HG03060 (cell line): Measurements from ENCODE around the gene SND1.

ENCODE experiments used
- ATAC-seq: cut with Tn5 transposase; IDR thresholded peaks from one replicate; pipeline ENCODE4 v1.9.1; 2021; ENCODE audit warnings: low read depth, moderate number of reproducible peaks; ENCODE audit not compliant: unreplicated experiment

SND1 gene

DNA sequence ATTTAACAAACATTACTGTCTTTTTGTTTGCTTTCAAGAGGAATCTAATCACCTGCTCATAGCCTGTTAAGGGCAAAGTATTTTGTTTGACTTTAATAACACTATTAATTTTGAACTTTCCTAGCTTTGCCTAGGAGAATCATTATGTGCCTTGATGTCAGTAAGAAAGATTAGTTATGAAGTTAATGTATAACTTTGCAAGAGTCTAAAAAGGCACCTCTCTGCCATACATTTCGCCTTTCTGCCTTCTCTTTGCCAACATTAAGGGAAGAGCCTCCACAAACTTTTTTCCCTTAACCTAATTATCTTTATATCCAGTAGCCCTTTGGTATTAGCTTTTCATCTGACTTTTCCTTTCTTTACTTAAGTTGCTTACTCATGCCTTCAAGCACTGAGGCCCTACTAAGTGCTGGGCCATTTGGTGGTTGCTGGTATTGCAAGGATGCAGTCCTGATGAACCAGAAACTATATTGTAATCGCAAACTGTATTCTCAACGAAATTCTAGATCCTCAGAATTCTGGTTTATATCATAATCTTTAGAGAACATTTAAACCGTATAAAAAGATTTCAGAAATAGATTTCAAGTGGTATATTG, 108.5 kb downstream of the SND1 start:
- ATAC-seq: no peak

DNA sequence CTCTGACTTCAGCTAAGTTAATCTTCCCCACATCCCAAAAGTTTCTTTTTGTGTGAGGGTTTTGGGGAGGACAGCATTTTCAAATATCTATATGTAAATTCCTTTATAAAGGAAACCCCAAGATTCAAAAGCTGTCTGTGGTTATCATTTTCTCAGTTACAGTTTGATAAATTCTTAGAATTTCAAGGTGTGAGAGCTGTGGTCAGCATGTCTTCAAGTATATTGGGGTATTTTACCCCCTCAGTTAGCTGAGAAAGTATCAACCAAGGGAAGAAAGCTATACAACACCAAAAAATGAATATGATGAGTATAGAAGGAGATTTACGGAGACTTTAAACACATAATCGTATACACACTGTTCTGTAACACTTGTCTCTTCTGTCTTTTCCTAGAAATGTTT, 109.2 kb downstream of the SND1 start:
- ATAC-seq: no peak

GRCh38 chr7:127764681-127765080, 112.7 kb downstream of the SND1 start:
- no peak for ATAC-seq

DNA sequence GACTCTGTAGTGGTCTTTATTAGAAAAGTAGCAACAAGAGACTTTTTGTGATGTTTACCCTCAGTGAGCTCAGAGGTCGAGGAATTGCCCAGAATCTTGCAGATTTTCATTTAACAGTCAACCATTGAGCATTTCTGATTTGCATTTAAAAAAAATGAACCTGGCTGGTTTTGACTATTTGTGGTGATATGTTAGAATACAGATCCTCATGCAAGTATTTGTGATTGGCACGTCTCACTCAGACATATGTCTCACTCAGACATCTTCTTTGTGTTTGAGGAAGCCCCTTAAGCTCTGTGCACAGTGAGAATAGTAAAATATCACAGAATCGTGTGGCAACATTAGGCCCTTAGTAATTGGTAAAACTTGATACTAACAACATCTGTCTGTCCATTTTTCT, 113.2 kb downstream of the SND1 start:
- ATAC-seq: no peak

DNA sequence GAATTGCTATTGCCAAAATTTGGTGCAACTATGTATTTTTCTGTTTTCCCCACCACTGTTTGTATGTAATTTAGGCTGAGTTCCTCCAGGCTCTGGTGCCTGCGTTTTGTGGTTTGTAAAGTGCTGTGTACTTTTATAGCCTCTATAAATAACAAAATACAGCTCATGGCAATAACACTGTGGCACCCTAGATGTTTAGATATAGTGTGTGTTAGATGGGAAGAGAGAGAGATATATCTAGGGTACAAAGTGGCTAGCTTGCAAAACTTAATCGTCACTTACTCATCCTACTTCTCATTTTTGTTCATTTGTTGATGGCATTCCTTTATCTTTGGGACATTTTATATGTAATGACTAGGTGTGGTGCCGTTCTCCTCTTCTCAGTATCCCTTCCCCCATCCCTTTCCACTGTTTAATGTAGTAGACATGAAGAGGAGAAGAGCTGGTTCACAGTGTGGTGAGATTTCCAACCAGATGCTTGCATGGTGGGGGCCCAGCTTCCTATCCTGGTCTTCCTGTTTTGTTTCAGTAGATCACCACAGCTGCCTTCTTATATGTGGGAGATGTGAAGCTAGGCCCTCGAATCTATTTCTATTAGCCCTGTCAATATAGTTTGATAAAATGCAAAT, 115.0 kb downstream of the SND1 start:
- no peak for ATAC-seq

DNA sequence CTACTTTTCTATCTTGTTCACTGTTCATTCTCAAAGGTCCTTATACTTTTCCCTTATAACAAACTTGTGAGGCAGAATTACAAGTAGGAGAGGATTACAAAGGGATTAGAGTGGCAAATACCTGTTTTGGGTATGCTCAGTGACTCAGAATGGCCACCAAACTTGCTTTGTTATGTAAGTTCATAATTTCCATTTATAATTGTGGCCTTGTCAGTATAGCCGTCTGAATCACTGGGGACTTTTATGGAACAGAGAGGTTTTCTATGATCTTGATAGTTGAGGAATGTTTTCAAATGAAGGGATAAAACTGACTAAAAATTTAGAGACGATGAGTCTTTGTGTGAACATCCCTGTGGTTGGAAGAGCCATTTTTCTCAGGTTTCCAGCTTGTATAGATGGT, 116.2 kb downstream of the SND1 start:
- no peak for ATAC-seq

DNA sequence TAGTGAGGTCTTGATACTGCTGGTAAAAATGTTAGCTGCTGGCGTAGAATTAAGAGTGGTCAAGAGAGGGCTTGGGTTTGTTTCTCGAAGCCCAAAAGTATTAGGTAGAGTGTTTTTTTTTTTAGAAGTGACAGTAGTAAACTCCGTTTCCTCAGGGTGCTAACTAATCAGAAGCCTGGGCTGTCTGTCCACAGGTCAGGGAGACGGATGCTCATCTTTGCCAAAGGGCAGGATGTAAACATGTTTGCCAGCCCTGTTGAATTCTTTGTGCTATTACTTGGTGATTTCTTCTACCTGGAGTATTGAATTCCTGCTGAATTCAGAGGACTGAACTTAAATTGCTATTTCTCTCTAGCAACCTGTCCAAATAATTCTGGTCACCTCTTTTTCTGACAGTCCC, 117.1 kb downstream of the SND1 start:
- no peak for ATAC-seq

DNA sequence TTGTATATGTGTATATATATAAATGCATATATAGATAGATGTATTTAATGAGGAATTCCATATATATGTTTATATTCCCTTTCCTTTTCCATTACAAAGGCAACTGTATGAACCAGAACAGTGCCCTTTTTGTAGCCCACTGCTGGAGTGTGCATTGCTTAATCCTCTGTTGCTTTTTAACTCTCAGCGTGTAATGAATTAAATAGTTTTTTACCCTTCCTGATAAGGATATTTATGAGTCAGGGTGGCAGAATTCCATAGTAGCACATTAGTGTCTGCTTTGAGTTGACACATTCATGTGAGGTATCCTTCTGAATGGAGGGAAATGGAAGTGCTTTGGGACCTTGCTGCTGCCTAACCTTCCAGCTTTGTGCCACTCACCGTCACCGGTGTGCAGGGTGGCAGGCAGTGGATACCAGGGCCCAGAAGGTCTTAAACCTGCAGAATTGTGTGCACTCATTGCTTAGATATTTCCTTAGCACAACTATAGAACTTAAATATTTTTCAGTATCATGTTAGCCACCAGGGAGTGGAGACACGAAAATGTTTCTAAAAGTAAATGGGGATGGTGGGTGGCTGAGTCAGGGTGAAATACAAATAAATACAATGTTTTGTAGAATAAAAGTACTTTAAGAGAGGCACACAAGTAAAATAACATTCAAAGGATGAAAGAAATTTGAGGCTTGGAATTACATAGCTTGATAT, 117.9 kb downstream of the SND1 start:
- ATAC-seq: no peak

DNA sequence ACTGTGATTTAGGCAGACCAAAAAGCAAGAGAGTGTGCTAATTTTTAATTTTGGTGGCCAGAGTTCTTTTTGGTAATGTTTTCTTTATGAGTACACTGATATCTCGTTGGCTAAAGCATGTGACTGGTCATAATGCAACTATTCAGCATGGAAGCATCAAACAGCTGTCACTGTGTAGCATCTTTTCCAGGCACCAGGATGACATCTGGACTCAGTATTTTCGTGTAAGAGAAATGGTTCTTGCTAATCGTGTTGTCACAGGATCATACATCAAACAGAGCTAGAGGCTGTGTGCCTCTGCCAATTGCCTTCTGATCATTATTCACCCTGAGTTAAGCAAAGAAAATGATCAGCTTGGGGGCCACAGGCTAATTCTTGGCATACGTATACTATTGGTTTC, 118.9 kb downstream of the SND1 start:
- ATAC-seq: no peak

DNA sequence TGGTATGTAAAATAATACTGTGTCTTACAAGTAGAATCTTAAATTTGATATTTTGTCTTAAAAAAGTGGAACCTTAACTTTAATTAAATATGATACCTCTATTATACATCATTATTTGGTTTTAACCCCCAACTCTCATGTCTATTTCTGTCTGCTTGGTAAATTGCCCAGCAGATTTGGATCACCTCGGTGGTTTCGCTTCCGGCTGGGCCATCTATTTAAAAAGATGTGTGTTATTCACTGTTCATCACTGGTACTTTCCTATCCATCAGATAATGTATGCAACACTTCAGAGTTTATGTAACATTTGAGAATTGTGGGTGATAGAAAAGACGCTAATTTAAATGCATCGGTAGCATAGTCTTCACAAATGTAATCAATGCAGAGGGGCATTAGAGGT, 119.7 kb downstream of the SND1 start:
- ATAC-seq: no peak

GRCh38 chr7:127776776-127777386, 124.9 kb downstream of the SND1 start:
- no peak for ATAC-seq

- no peak for ATAC-seq
Measured at GRCh38 chr7:127780489-127780888, 128.5 kb downstream of the SND1 start.

GRCh38 chr7:127781081-127781480, 129.1 kb downstream of the SND1 start:
- no peak for ATAC-seq

GRCh38 chr7:127782075-127782474, 130.1 kb downstream of the SND1 start:
- ATAC-seq: no peak

DNA sequence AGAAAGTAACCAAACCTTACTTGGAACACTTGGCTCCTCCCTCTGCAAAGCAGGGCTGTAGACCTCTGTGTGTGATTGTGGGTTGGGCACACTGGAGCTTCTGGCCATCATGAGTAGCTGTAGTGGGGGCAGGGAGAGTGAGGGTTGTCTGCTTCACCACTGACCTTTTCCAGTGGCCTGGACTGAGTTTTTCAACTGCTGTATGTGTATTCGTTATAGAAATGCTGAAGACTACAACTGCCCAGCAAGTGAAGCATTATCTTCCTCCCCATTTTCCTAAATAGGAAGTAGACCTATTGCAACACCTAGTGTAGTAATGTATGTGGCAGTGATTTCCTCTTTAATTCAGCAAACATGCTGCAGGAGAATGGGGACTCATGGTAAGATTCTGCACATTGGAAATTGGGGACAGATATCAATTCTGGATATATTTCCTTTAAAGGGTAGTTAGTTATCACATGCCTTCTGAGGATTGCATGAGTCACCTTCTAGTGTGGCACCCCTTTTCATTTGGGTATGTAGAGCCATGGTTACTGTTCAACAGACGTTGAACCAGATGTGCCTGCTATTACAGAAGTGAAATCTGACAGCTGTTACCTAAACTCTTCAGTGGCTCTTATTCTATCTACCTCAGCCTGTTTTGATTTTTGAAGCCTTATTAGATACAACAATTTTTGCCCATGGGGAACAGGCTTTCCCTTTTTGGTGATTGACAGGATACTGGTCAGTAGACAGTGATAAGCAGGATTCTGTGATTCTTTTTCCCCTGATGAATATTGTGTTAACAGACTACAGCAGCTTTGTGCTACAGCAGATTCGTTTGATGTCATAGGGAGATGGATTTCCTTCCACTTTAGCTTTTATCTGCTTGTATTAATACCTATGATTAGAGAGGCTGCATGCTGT, 130.9 kb downstream of the SND1 start:
- ATAC-seq: peak; percentile 86

DNA sequence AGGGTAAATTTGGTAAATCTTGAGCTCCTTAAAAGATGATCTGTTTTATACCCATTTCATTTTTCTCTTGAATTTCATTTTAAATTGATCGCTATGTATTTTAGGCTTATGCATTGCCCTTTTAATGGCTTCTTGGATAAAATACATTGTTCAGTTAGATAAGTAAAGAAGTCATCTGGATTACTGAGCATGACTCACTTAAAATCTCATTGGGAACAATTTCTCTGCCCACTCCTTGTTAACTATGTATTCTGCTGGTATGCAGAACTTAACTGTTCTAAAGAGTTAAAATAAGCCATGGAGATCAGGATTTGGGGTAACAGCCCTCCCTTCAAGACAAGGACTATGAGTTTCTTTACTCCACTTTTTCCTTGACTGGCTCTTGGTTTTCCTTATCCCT, 134.2 kb downstream of the SND1 start:
- ATAC-seq: no peak

- ATAC-seq: no peak
Measured at GRCh38 chr7:127789031-127789430, 137.0 kb downstream of the SND1 start.

GRCh38 chr7:127791446-127792189, 139.6 kb downstream of the SND1 start:
- ATAC-seq: no peak

GRCh38 chr7:127792528-127793342, 140.7 kb downstream of the SND1 start:
- no peak for ATAC-seq
